ENCODE results near the gene DPP6. TPM values are rescaled to one million over a fixed set of nuclear protein-coding genes. Genes with fewer than 3 reads are reported as not detected.
A peak's percentile ranks its signal among the peaks of the same experiment; 100 is the strongest.

The DPP6 gene
- total RNA-seq, 1 donor from 2014 or later, result 0.39 TPM

- TF ChIP-seq EZH2phosphoT487 (IDR thresholded peaks at IDR 0.05) (no peak), EZH2 (IDR thresholded peaks at IDR 0.05) (no peak), CTCF (IDR thresholded peaks at IDR 0.05) (no peak)
- no peaks in the 10 kb centered on the region for H3K27me3 ChIP-seq
- no peak overlapping the region for H3K4me3 ChIP-seq
- Mint-ChIP-seq H3K4me1 (peaks cover 14% of the 10 kb centered on the region), H3K4me3 (no peak overlapping the region), H3K36me3 (no peaks in the 10 kb centered on the region), H3K27me3 (ENCODE audit: insufficient read depth, low read depth) (peaks cover 7% of the 10 kb centered on the region), H3K27ac (peak overlapping the region; percentile 1), H3K9me3 (no peaks in the 10 kb centered on the region)
- no peaks in the 10 kb centered on the region for H4K20me1 ChIP-seq (ENCODE audit: low read depth)
- H3K9me3 ChIP-seq (ENCODE audit: low read depth), result no peaks in the 10 kb centered on the region
- H2AFZ ChIP-seq (replicated peaks), result no peak overlapping the region
- peaks cover 13% of the 10 kb centered on the region for H3K4me1 ChIP-seq
- no peak for DNase-seq (ENCODE audit: low spot score)
- H3F3A ChIP-seq (ENCODE audit: low read depth), result peaks cover 23% of the 10 kb centered on the region
- H3K27ac ChIP-seq, result no peak overlapping the region
- no peaks in the 10 kb centered on the region for H3K36me3 ChIP-seq
- no peaks in the 10 kb centered on the region for H3K79me2 ChIP-seq (ENCODE audit: low read depth)
- no peak overlapping the region for H3K4me2 ChIP-seq
- H3K9ac ChIP-seq, result no peak overlapping the region
Measured at GRCh38 chr7:154879629-154880028, 827.4 kb downstream of the DPP6 start.

DNA sequence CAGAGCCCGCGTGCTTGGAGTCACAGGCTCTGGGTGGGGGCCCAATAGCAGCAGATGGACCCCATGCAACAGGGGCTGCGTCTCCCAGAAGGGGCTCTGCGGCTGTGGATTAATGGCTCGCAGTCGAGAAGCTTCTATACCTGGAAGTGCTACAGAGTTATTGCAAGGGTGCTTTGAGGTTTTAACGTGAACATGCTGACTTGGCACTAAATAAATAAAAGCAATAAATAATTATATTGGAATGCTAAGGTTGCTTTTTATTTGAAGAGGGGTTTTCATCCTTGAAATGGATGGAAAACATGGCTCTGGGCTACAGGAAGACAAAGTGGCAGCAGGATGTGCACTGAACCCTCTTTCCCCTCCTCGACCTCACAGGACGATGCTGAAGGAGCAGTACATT is 828.3 kb downstream of the DPP6 start:
- H4K20me1 ChIP-seq (ENCODE audit: low read depth), result no peaks in the 10 kb centered on the region
- no peaks in the 10 kb centered on the region for H3K36me3 ChIP-seq
- no peaks in the 10 kb centered on the region for H3K27me3 ChIP-seq
- Mint-ChIP-seq H3K27ac (no peak overlapping the region), H3K36me3 (no peaks in the 10 kb centered on the region), H3K27me3 (ENCODE audit: insufficient read depth, low read depth) (peaks cover 4% of the 10 kb centered on the region), H3K4me1 (peaks cover 11% of the 10 kb centered on the region), H3K9me3 (no peaks in the 10 kb centered on the region), H3K4me3 (no peak overlapping the region)
- peaks cover 13% of the 10 kb centered on the region for H3K4me1 ChIP-seq
- H3K9me3 ChIP-seq (ENCODE audit: low read depth), result no peaks in the 10 kb centered on the region
- DNase-seq (ENCODE audit: low spot score), result no peak
- TF ChIP-seq CTCF (IDR thresholded peaks at IDR 0.05) (no peak), EZH2 (IDR thresholded peaks at IDR 0.05) (no peak), EZH2phosphoT487 (IDR thresholded peaks at IDR 0.05) (no peak)
- peaks cover 23% of the 10 kb centered on the region for H3F3A ChIP-seq (ENCODE audit: low read depth)
- no peaks in the 10 kb centered on the region for H3K79me2 ChIP-seq (ENCODE audit: low read depth)
- H3K4me3 ChIP-seq, result no peak overlapping the region
- H2AFZ ChIP-seq (replicated peaks), result no peak overlapping the region
- no peak overlapping the region for H3K4me2 ChIP-seq
- H3K9ac ChIP-seq, result no peak overlapping the region
- no peak overlapping the region for H3K27ac ChIP-seq

DNA sequence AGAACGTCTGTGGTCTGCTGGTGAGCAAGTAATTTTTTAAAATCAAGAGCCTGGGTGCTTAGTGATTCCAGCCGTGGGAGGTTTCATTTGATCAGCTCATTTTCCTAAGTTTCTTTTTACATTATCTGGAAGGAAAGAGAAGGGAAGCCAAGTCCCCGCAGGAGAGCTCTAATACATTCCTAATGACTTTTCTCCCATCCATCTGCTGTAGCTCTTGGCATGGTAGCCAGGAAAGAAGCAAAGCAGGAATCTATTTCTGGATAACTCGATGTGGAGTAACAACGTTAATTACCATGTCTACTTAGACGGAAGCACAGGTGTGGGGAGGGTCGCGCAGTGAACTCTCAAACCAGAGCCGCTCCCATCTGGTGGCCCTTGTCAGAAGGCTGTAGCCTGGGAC is 828.8 kb downstream of the DPP6 start:
- Mint-ChIP-seq H3K27me3 (ENCODE audit: insufficient read depth, low read depth) (peaks cover 4% of the 10 kb centered on the region), H3K4me1 (peaks cover 11% of the 10 kb centered on the region), H3K9me3 (no peaks in the 10 kb centered on the region), H3K36me3 (no peaks in the 10 kb centered on the region), H3K27ac (no peak overlapping the region), H3K4me3 (no peak overlapping the region)
- no peak for TF ChIP-seq EZH2 (IDR thresholded peaks at IDR 0.05)
- no peak for TF ChIP-seq CTCF (IDR thresholded peaks at IDR 0.05)
- TF ChIP-seq EZH2phosphoT487 (IDR thresholded peaks at IDR 0.05), result no peak
- Histone ChIP-seq H3K79me2 (ENCODE audit: low read depth) (no peaks in the 10 kb centered on the region), H3K36me3 (no peaks in the 10 kb centered on the region), H3K4me2 (no peak overlapping the region), H3K4me1 (peaks cover 11% of the 10 kb centered on the region), H4K20me1 (ENCODE audit: low read depth) (no peaks in the 10 kb centered on the region), H3F3A (ENCODE audit: low read depth) (peaks cover 23% of the 10 kb centered on the region), H2AFZ (replicated peaks) (no peak overlapping the region), H3K27me3 (no peaks in the 10 kb centered on the region), H3K9me3 (ENCODE audit: low read depth) (no peaks in the 10 kb centered on the region), H3K4me3 (no peak overlapping the region), H3K9ac (no peak overlapping the region), H3K27ac (no peak overlapping the region)
- DNase-seq (ENCODE audit: low spot score), result no peak

Measured in neural progenitor cell (in vitro differentiated cells).